Neural cell (in vitro differentiated cells): ENCODE results near the gene MED15.
"Not testable (repeated sequence)": the region's sequence is repeated elsewhere in the genome, so short reads cannot be mapped to it uniquely, and the experiment has no call there.

Experiments
- SMC3 ChIP-seq: fragments of 450-650 bp; conservative IDR thresholded peaks from 2 replicates; pipeline ENCODE4 v1.6.1; 2014; ENCODE audit warnings: antibody characterized with exemption, mild to moderate bottlenecking, moderate library complexity; ENCODE audit not compliant: poor library complexity
- TF ChIP-seq, protein P1 (sequence below): fragments of 450-650 bp; IDR thresholded peaks from 2 replicates; pipeline ENCODE4 v1.5.1; 2014; ENCODE audit warnings: antibody characterized with exemption, mild to moderate bottlenecking, moderate library complexity; ENCODE audit not compliant: poor library complexity, severe bottlenecking

DNA sequence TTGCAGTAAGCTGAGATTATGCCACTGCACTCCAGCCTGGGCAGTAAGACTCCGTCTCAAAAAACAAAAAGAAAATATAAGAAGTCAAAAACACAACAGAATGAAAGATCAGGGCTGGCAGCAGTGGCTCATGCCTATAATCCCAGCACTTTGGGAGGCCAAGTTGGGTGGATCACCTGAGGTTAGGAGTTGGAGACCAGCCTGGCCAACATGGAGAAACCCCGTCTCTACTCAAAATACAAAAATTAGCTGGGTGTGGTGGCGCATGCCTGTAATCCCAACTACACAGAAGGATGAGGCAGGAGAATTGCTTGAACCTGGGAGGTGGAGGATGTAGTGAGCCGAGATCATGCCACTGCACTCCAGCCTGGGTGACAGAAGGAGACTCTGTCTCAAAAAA is 87.1 kb downstream of the MED15 start:
- TF ChIP-seq, protein P1, sequence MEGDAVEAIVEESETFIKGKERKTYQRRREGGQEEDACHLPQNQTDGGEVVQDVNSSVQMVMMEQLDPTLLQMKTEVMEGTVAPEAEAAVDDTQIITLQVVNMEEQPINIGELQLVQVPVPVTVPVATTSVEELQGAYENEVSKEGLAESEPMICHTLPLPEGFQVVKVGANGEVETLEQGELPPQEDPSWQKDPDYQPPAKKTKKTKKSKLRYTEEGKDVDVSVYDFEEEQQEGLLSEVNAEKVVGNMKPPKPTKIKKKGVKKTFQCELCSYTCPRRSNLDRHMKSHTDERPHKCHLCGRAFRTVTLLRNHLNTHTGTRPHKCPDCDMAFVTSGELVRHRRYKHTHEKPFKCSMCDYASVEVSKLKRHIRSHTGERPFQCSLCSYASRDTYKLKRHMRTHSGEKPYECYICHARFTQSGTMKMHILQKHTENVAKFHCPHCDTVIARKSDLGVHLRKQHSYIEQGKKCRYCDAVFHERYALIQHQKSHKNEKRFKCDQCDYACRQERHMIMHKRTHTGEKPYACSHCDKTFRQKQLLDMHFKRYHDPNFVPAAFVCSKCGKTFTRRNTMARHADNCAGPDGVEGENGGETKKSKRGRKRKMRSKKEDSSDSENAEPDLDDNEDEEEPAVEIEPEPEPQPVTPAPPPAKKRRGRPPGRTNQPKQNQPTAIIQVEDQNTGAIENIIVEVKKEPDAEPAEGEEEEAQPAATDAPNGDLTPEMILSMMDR = not testable (repeated sequence)
- TF ChIP-seq SMC3 = not testable (repeated sequence)
